GM18526 (cell line): ENCODE results near the gene S1PR1.

ENCODE experiments used
- POLR2A ChIP-seq: IDR thresholded peaks from 3 replicates; pipeline ENCODE4 v1.6.1; 2011; ENCODE audit not compliant: insufficient read length; ENCODE audit errors: extremely low read depth

S1PR1 gene

DNA sequence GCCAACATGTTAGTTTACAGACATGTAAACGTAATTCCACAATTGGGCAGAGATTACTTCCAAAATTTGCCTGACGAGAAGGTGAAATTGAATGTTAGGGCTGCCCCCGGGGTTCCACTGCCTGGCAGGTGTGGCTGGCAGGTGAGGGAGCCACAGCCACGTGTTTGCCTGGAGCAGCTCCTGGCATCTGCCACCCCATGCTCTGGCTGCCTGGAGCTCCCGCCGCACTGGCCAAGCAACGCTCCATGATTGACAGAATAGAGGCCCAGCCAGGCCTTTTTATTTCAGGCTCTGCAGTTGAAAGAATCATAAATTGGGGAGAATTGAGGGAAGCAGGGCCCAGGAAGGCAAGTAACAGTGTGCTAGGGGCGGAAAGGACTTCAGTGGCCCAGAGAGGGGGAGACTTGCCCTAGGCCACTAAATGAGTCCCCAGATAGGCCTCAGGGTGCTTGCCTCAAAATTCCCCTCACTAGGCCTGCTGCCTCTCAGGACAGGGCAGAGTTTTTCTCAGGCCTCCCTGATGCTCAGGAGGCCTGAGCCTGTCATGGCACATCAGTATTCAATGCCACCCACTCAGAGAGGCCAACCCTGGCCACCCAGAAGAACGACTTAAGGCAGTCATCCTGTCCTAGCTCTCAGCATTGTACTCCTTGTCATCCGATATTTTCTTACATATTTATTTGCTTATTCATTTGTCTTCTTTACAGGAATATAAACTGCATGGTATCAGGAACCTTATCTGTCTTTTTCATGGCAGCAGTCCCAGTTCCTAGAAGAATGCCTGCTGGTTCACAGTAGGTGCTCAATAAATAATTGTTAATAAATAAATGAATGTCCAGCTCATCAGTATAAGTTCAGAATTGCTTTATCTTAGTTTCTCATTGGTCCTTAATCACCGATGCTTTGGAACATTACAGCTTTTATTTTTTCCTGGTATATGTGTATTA is 16.6 kb upstream of the S1PR1 start:
- TF ChIP-seq POLR2A = no peak

DNA sequence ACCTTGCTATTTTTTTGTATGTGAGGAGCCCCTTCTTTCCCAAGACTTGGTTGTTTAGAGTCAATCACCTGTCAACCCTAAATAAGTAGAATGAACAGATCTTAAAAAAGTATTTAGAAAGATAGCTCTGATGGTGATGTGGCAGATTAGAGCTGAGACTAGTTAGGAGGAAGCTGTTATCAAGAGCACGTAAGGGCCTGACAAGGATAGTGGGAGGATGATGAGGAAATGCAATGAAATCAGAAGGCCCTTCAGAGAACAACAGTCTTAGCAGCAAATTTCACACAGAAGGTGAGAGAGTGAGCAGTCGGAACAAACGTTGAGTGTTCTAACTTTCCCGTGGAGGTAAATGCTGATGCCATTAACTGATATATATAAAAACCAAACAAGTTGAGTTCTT is 15.9 kb upstream of the S1PR1 start:
- no peak for TF ChIP-seq POLR2A

DNA sequence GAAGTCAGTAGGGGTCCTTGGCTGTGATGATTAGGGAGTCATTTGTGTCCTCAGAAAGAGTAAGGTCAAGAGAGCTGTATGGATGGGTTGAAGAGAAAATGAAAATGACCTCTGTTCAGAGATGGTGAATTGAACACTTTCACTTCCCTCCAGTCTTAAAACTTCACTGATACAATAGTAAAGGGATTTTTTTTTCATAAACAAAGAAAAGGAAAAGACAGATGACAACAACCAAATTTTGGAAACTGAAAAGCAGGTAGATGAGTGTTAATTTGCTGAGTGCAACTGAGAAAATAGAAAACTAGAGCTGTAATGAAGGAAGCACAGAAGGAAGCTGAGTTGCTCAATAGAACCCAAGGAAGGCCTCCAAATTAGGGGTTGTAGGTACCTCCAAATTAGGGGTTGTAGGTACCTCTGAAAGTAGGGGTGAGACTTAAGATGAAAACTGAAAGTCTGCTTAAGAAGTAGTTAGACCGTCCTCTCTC is 14.8 kb upstream of the S1PR1 start:
- TF ChIP-seq POLR2A = no peak

DNA sequence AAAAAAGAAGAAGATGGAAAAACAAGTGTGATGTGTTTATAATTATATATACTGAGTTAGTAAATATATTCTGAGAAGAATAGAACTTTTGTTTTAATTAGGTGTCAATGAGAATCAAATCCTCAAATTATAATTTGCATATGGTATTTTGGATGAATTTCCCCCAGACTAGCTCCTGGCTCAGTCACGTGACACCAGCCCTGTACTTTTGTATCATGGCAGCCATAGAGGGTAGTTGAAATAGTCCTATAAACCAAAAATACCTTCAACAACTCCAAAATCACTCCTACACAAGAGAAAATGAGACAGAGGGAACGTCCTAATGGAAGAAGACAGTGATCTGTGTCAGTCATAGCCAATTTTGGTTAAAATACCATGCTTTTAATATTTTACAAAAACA is 9.0 kb upstream of the S1PR1 start:
- TF ChIP-seq POLR2A = no peak

DNA sequence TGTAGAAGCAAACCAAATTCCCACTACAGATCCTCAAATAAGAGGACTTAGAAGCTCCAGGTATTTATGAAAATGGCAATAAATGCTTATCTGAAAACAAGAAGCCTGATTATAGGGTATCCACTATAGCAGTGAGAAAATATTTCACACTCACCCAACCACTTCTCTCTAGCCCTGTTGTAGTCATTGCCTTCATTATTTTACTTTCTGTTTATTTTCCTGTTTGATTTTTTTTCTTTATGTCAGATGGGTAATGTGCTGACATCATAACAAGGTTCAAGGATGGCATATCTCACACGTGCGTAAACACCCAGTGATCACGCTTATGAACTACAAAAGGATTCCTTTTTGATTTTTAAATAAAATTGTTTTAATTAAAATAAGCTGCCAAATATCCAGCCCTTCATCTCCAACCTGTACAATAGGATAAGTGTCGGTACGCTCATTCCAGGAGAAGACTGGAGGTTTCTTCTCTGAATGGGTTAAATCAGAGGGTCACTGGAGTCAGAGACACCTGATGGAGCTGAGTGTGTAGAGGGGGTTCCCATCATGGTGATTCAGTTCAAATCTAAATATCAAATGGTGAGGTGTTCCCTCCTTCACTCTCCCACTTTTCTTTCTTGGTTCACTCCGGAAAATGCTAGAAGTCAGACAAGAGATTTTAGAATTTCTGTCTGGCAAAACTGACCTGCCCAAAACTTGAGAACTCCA is 8.2 kb upstream of the S1PR1 start:
- TF ChIP-seq POLR2A = no peak

DNA sequence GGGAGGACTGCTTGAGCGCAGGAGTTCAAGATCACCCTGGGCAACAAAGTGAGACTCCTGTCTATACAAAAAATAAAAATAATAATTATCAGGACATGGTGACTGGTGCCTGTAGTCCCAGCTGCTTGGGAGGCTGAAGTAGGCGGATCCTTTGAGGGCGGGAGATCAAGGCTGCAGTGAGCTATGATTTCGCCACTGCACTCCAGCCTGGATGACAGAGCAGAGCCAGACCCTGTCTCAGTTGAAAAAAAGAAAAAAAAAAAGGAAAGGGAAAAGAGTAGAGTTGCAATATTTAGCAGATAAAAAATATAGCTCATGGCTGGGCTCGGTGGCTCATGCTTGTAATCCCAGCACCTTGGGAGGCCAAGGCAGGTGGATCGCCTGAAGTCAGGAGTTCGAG is 3.3 kb upstream of the S1PR1 start:
- no peak for TF ChIP-seq POLR2A

DNA sequence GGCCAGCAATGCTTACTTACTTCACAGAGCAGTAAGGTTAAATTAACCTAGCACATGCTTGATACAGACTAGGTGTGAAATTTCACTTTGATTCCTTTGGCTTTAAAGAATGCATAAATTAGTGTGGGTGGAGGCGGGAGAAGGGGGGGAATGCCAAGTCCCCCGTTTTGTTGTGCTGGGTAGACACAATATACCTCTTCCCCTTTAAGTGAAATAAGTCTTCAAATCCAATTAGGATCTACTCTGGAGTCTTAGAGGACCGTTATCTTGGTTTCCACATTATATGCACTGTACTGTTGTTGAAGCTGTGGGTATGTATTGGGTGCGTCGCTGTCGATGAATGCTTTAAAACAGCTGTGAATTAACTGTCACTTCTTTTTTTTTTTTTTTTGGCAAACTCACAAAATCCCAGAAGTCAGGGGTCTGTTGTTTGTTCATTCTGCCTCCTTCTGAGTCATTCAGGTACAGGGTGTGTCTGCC is 1.6 kb upstream of the S1PR1 start:
- no peak for TF ChIP-seq POLR2A

DNA sequence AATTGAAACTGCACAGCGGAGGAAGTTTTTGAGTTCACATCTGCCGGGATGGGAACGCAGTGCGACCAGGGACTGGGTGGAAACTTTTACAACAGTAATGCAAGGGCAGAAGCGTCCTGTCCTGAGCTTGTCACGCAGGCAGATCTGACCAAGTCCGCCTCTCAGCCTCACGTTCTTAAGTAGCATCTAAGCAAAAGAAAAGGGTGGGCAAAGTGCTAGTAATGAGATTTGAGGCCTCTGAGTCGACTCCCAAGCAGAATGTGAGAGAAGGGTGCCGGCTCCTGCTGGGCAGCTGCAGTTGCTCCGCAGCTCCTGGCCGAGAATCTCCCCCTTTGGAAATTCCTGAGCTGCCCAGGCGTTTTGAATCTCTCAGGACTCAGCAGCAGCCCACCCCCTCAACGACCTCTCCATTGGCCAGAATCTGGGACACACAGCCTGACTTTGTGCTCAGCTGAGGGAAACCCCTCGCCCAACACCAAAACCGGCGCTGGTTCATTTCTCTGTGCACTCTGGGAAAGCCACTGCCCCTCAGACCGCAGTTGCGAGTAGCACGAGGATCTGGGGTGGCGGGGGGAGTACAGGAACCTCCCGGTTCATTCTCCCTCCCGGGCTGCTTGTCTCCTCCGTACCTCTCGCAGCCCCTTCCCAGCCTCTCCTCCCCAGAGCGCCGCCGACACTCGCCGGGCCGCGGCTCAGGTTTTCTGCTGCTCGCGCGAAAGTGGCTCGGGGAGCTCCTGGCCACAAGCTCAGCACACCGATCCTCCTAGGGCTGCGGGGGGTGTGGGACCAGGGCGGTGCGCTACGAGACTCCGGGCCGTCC is 913 bp upstream of the S1PR1 start:
- TF ChIP-seq POLR2A = peak; percentile 67

DNA sequence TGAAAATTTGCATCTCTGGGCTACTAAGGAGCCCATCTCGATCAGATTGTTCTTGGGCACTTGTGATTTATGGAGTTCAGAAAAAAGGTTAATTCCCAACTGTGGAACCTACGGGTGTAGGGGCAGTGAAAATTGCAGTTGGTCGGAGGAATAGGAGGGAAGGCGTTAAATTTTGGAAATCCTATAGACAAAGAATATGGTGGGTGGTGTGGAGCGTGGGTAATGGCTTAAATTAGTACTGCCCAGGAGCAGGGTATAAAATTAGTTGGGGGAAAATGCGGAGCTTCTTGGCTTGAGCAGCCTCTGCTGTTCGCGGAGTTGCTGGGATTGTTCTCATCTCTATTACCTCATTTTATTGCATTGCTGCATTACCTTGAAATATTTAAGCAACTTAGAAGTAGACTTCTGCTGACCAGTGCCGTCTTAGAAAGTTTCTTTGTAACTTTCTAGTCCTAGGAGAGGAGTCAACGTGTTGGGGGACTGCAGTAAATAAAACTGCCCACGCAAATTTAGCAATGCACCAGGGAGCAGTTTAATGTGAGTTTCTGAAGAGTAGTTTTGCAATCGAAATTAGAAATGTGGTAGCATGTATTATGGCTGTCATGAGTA is 514 bp downstream of the S1PR1 start:
- TF ChIP-seq POLR2A = no peak

DNA sequence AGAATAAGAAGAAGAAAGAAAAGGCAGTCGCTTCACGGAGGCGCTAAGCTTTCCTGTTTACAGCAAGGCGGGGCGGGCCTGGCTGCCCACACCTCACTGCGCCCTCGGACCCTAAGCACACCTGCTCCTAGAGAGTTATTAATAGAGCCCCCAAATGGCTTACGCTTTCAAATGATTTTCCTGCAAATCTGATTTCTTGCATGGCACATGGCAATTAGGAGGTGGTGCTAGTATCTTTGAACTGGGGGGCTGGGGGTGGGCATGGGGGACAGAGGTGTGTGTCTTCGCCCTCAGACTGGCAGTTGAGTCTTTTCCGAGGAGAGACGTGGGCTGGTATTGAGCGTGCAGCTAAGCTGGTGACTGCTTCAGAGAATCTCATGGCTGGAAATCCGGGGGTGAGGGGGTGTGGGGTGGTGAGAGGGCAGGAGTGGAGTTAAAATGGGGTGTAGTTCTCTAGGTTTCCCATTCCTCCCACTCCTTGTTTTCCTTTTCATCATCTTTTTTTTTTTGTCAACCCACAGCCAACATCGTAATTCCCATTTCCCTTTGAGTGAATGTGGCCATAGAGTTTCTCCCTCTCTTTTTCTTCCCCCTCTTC is 1.3 kb downstream of the S1PR1 start:
- peak; percentile 46 for TF ChIP-seq POLR2A

DNA sequence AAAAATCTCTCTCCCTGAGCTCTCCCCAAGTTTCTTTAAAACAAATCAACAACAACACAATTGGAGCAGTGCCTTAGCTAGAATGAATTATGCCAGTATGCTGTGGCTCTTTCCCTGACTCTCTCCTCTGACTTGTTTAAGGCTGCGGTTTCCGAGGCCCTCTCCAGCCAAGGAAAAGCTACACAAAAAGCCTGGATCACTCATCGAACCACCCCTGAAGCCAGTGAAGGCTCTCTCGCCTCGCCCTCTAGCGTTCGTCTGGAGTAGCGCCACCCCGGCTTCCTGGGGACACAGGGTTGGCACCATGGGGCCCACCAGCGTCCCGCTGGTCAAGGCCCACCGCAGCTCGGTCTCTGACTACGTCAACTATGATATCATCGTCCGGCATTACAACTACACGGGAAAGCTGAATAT is 1.9 kb downstream of the S1PR1 start:
- TF ChIP-seq POLR2A = no peak

DNA sequence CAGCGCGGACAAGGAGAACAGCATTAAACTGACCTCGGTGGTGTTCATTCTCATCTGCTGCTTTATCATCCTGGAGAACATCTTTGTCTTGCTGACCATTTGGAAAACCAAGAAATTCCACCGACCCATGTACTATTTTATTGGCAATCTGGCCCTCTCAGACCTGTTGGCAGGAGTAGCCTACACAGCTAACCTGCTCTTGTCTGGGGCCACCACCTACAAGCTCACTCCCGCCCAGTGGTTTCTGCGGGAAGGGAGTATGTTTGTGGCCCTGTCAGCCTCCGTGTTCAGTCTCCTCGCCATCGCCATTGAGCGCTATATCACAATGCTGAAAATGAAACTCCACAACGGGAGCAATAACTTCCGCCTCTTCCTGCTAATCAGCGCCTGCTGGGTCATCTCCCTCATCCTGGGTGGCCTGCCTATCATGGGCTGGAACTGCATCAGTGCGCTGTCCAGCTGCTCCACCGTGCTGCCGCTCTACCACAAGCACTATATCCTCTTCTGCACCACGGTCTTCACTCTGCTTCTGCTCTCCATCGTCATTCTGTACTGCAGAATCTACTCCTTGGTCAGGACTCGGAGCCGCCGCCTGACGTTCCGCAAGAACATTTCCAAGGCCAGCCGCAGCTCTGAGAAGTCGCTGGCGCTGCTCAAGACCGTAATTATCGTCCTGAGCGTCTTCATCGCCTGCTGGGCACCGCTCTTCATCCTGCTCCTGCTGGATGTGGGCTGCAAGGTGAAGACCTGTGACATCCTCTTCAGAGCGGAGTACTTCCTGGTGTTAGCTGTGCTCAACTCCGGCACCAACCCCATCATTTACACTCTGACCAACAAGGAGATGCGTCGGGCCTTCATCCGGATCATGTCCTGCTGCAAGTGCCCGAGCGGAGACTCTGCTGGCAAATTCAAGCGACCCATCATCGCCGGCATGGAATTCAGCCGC is 2.5 kb downstream of the S1PR1 start:
- no peak for TF ChIP-seq POLR2A

DNA sequence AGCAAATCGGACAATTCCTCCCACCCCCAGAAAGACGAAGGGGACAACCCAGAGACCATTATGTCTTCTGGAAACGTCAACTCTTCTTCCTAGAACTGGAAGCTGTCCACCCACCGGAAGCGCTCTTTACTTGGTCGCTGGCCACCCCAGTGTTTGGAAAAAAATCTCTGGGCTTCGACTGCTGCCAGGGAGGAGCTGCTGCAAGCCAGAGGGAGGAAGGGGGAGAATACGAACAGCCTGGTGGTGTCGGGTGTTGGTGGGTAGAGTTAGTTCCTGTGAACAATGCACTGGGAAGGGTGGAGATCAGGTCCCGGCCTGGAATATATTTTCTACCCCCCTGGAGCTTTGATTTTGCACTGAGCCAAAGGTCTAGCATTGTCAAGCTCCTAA is 3.2 kb downstream of the S1PR1 start:
- TF ChIP-seq POLR2A = no peak
